Breast epithelium (tissue), 3 donors: ENCODE data around the gene ITGB7.

ENCODE experiments used
- CTCF ChIP-seq, 3 donors: fragments of 450-650 bp; IDR thresholded peaks; one replicate each; pipeline ENCODE4 v1.5.1; 2016 to 2017; ENCODE audit warnings: antibody characterized with exemption in 3 of 3, mild to moderate bottlenecking in 3 of 3, moderate library complexity in 3 of 3
- POLR2A ChIP-seq: fragments of 450-650 bp; IDR thresholded peaks from one replicate; pipeline ENCODE4 v1.6.1; 2016; ENCODE audit warnings: antibody characterized with exemption, mild to moderate bottlenecking, moderate library complexity
- POLR2AphosphoS5 ChIP-seq, 3 donors: sonication (generic); formaldehyde crosslinking; IDR thresholded peaks; one replicate each; pipeline ENCODE4 v1.6.1; 2017; ENCODE audit warnings: antibody characterized with exemption in 3 of 3

- TF ChIP-seq CTCF (IDR thresholded peaks at IDR 0.05) (no peak), POLR2AphosphoS5 (IDR thresholded peaks at IDR 0.05) (no peak), POLR2A (no peak)
These were observed 47.1 kb downstream of the ITGB7 start for GRCh38 chr12:53160000-53160399.
